ENCODE data around the gene S100B.

Gene S100B

DNA sequence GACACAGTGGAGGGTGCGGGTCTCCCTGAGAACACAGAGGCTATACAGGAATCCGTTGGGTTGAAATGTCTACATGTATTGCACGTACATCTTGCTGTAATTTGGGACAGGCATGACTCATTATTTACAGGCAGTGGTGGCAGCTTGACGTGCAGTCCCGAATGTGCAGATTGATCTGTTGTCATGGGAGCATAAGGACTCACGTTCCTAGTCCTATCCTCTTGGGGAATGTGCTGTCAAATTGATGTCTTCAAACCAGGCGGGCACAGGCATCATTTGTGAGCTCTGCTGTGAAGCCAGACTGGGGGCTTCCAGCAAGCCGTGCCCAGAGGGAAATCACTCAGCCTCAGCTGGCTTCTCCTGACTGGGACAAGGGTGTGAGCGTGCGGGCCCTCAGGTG lies 40.5 kb downstream of the S100B start:
- DNase-seq (ENCODE audit: low read depth, low spot score): no peak
- H3K27ac ChIP-seq: no peak overlapping the region

DNA sequence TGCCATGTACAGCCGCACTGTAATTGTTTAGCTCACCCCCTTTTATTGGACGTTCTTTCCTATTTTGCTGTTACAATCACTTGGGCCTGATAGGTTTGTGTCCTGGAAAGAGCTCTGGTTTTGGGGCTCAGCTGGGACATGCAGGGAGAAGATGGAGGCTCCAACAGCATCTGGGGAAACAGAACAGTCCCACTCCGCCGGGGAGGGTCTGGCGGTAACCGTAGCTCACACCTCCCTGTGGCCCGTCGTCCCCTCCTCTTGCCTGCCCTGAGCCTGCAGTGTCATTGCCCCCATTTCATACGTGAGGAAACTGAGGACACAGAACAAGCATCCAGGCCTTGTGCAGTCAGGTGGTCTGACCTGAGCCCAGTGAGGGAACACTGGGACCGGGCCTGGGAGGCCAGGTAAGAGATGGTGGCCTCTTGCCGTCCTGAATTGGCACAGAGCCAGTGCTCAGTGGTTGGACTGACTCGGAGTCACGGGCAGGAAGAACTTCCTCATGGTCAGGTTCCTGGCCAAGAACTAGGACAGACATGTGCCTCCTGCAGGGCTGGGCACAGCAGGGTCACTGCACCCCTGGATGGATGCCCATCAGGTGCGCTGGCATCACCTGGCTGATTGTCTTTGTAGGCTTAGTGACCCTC lies 41.8 kb downstream of the S100B start:
- no peak for DNase-seq (ENCODE audit: low read depth, low spot score)
- no peak overlapping the region for H3K27ac ChIP-seq

- H3K27ac ChIP-seq: no peak overlapping the region
- DNase-seq (ENCODE audit: low read depth, low spot score): no peak
Measured at GRCh38 chr21:46562472-46562871, 42.4 kb downstream of the S100B start.

GRCh38 chr21:46561445-46562090 lies 43.3 kb downstream of the S100B start:
- no peak overlapping the region for H3K27ac ChIP-seq

GRCh38 chr21:46560568-46561444 lies 44.1 kb downstream of the S100B start:
- DNase-seq (ENCODE audit: low read depth, low spot score): no peak
- no peak overlapping the region for H3K27ac ChIP-seq

More at GRCh38 chr21:46561445-46562090, 43.3 kb downstream of the S100B start:
- DNase-seq (ENCODE audit: low read depth, low spot score): no peak

DNA sequence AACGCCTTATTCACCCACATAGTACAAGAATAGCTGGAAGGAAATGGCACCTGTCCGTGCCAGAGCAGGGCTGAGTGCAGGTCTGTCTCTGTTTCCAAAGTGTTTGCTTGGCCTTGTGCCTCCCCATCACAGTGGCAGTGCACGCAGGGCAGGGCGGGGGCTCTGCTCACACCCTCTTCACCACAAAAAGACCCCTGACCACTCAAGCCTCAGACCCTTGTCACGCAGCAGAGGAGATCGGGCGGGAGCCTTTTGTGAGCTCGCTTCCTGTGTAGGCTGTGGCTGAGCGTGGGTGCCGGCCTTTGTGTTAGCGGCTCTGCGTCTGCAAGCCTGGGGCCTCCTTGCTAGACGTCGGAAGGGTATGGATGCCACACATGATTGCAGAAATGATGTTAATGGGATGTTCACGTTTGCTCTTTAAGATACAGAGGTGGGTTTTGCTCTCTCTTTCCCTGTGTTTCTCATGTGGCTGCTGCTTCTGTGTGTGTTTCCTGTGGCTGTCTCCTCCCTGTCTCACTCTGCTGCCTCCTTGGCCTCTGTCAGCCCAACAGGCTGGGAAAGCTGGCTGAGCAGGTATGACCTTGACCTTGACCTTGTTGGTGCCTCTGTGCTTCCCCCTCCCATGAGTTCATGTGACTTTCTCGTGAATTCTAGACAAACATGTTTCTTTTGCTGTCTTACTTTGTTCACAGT lies 45.4 kb downstream of the S100B start:
- DNase-seq (ENCODE audit: low read depth, low spot score): no peak
- H3K27ac ChIP-seq: no peak overlapping the region

GRCh38 chr21:46557919-46558392 lies 46.9 kb downstream of the S100B start:
- no peak overlapping the region for H3K27ac ChIP-seq
- DNase-seq (ENCODE audit: low read depth, low spot score): no peak

DNA sequence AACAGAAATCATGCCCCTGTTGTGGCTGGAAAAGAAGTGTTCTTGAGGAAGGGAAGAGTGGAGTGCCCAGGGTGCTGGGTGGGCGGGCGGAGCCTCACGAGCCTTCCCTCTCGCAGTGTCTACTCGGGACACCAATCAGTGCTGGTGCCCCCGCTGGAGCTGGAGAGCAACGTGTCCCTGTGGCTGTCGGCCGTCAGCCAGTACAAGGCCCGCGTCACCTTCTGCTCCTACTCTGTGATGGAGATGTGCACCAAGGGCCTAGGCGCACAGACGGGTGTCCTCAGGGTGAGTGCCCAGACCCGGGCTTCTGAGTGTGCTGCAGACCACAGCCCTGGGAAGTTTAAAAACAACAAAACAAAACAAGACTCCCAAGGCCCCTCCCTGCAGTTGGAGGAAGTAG lies 47.4 kb downstream of the S100B start:
- H3K27ac ChIP-seq: no peak overlapping the region

DNA sequence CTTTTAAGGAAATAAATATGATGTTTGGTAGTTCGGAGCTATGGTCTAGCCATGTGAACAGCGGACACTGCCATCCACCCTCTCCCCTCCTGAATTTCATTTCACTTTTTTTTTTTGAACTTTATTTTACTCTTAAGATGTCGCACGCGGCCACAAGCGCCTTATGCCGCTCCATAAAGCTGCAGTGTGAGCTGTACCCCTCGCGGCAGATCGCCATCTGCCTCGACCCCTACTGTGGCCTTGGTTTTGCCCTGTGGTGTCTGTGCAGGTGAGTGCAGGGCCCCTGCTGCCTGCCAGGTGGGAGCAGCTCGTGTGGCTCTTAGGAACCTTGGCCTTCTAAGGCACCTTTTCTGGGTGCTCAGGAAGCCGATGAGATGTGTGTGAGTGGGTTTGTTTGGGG lies 48.1 kb downstream of the S100B start:
- no peak for DNase-seq (ENCODE audit: low read depth, low spot score)
- H3K27ac ChIP-seq: no peak overlapping the region

More for the DNA sequence above, 47.4 kb downstream of the S100B start:
- DNase-seq (ENCODE audit: low read depth, low spot score): no peak

DNA sequence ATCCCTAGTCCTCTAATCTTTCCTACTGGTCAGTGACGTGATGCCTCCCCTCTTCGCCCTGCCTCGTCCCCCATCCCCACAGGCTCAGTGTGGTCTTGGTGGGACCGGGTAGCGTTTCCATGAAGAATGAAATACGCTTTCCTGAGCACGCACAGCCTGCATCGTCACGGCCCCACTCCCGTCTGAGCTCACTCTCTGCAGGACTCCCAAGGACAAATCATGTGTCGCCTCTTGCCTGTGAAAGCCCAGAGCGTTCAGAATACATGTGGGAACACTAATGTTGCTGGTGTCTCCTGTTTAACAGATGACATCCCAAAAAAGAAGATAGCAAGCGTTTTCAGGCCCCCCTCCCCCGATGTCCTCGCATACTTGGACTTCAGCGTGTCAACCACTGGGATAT lies 49.2 kb downstream of the S100B start:
- no peak for DNase-seq (ENCODE audit: low read depth, low spot score)
- no peak overlapping the region for H3K27ac ChIP-seq

DNA sequence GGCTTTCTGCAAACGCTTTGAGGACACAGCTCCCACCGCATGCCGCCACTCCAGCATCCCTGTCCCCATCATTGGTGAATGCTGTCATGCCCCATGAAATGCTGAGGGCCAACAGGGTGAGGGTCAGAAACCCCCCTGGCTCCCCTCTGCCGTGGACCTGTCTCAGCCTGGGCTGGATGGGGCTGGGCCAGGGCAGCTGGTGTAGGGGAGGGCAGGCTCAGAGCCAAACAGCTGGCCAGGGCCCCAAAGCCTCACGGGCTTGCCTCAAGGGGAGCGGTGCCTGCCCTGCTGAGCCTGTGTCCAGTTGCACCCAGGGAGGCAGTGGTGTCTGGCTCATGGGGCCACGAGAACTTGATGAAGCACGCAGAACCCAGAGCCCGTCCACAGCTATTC lies 49.7 kb downstream of the S100B start:
- H3K27ac ChIP-seq: no peak overlapping the region
- no peak for DNase-seq (ENCODE audit: low read depth, low spot score)

DNA sequence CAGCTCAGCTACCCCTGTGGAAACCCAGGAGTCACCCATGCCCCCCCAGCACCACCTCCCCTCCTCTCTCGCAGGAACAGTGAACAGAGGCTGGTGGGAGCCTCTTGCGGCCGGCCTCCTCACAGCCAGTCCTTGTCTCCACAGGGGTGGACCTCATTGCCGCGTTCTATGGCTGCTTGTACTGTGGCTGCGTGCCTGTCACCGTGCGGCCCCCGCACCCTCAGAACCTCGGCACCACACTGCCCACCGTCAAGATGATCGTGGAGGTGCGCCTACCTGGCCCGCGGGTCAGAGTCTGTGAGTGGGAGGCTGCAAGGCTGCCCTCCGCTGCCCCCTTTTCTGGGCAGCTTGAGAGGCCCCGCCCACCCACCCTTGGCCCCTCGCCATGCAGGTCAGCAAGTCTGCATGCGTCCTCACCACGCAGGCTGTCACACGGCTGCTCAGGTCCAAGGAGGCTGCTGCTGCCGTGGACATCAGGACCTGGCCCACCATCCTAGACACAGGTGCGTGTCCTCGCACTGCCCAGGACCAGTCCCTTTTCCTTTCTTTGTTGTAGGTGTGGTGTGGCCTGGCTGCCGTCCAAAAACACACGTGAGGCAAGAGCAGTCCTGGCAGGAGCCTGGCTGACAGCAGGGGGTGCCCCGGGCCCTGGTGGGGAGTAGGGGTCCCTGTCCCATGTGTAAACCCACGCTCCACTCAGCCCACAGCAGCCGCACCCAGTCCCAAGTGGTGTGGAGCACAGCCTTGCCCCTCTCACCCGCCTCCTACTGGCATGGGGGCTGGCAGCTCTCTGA lies 50.3 kb downstream of the S100B start:
- no peak overlapping the region for H3K27ac ChIP-seq
- DNase-seq (ENCODE audit: low read depth, low spot score): no peak

DNA sequence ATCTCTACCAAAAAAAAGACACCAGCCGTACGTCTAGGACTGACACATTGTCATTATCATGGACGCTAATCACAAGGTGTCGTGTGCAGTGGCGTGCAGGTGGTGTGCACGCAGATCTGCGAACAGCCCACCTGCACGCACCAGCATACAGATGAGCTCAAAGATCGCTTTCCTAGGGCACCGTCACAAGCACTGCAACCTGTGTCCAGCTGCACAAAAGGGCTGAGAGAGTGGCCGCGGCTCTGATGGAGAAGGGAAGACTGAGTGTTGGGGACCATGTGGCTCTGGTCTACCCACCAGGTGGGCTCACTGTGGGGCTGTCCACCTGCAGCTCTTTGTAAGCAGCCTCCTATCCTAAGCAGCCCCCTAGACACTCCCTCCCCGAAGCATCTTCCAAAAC lies 50.9 kb downstream of the S100B start:
- DNase-seq (ENCODE audit: low read depth, low spot score): no peak
- no peak overlapping the region for H3K27ac ChIP-seq

- DNase-seq (ENCODE audit: low read depth, low spot score): no peak
- H3K27ac ChIP-seq: no peak overlapping the region
Measured at GRCh38 chr21:46552865-46553379, 52.0 kb downstream of the S100B start.

GRCh38 chr21:46552274-46552673 lies 52.6 kb downstream of the S100B start:
- H3K27ac ChIP-seq: no peak overlapping the region
- no peak for DNase-seq (ENCODE audit: low read depth, low spot score)

DNA sequence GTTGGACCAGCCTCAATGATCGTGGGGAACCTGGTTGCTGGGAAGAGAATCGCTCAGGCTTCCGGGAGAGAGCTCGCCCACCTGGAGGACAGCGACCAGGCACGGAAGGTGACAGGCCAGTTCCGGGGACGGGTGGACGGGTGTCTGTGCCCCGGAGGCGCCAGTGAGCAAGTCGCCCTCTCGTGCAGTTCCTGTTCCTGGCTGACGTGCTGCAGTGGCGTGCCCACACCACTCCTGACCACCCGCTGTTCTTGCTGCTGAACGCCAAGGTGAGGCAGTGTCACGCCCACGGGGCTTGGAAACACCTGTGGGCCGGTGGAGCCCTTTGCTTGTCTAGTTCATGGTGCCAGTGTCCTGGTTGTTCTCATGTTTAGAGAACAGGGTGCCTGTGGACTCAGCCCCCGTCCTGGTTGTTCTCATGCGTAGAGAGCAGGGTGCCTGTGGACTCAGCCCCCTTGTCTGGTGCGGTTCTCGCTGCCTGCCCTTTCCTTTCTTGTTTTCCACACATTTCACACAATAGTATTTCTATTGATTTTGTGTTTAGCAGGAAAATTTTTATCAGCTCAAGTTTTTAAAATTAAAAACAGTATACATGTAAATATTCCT lies 53.1 kb downstream of the S100B start:
- H3K27ac ChIP-seq: no peak overlapping the region
- DNase-seq (ENCODE audit: low read depth, low spot score): no peak

DNA sequence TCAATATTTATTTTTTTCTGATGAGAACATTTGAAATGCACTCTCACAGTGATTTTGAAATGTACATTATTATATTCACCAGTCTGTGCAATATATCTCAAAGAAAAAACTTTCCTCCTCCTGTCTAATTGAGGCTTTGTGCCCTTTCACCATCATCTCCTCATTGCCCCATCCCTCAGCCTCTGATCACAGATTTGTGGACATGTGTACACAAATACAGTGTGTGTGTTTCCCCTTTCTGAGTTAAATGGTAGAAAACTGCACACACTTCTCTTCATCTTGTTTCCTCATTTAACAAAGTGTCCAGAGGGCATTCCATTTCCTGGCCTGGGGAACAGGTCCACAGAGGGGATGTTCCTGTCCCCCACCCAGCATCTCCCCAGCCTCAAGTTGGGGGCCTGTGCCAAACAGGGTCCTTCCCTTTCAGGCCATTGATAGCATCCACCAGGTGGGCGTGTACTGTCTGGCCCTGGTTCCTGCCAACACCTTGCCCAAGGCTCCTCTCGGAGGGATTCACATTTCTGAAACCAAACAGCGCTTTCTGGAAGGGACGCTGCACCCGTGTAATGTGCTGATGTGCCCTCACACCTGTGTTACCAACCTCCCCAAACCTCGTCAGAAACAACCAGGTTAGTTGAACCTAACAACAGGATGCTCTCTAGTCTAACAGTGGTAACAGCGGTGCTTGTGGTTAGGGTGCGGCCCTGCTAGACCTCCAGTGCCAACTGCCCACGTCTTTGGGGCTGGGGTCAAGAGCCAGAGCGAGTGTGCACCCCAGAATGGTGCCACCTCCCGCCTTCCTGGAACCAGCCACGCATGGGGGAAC lies 54.6 kb downstream of the S100B start:
- no peak for DNase-seq (ENCODE audit: low read depth, low spot score)
- no peak overlapping the region for H3K27ac ChIP-seq

- DNase-seq (ENCODE audit: low read depth, low spot score): no peak
- H3K27ac ChIP-seq: no peak overlapping the region
Measured at GRCh38 chr21:46549650-46550049, 55.2 kb downstream of the S100B start.
